SK-N-SH treated with all-trans-retinoic acid at 6 μM for 48 hours (cell line): ENCODE data around the gene SERPINA6.

Source experiments
- BACH2 ChIP-seq: fragments of 250-450 bp; sonication (Bioruptor Pico); IDR thresholded peaks from 2 replicates; pipeline ENCODE4 v1.9.0; 2021; ENCODE audit warnings: mild to moderate bottlenecking, borderline replicate concordance
- CREB5 ChIP-seq: fragments of 250-450 bp; sonication (Bioruptor Pico); IDR thresholded peaks from 2 replicates; pipeline ENCODE4 v1.5.1; 2020; ENCODE audit warnings: low read depth, mild to moderate bottlenecking, moderate library complexity
- ESRRG ChIP-seq: fragments of 250-450 bp; sonication (Bioruptor Pico); IDR thresholded peaks from 2 replicates; pipeline ENCODE4 v1.6.1; 2021; ENCODE audit warnings: mild to moderate bottlenecking
- GLIS3 ChIP-seq: fragments of 250-450 bp; sonication (Bioruptor Pico); IDR thresholded peaks from 2 replicates; pipeline ENCODE4 v1.5.0; 2020; ENCODE audit warnings: mild to moderate bottlenecking, moderate library complexity
- PATZ1 ChIP-seq: fragments of 250-450 bp; sonication (Bioruptor Pico); IDR thresholded peaks from 2 replicates; pipeline ENCODE4 v1.8.0; 2020; ENCODE audit warnings: mild to moderate bottlenecking, moderate library complexity, borderline replicate concordance
- POU6F1 ChIP-seq: fragments of 250-450 bp; sonication (Bioruptor Pico); IDR thresholded peaks from 2 replicates; pipeline ENCODE4 v1.8.0; 2021; ENCODE audit warnings: low read depth, mild to moderate bottlenecking, moderate library complexity, borderline replicate concordance
- PPARA ChIP-seq: fragments of 250-450 bp; sonication (Bioruptor Pico); IDR thresholded peaks from 2 replicates; pipeline ENCODE4 v1.5.0; 2020; ENCODE audit warnings: mild to moderate bottlenecking, borderline replicate concordance
- TCF4 ChIP-seq: fragments of 250-450 bp; sonication (Bioruptor Pico); IDR thresholded peaks from 2 replicates; pipeline ENCODE4 v1.8.0; 2021; ENCODE audit warnings: mild to moderate bottlenecking, moderate library complexity, borderline replicate concordance
- TOX ChIP-seq: fragments of 250-450 bp; sonication (Bioruptor Pico); IDR thresholded peaks from 2 replicates; pipeline ENCODE4 v1.8.0; 2021; ENCODE audit warnings: mild to moderate bottlenecking, moderate library complexity, borderline replicate concordance
- ZNF70 ChIP-seq: fragments of 450-650 bp; formaldehyde crosslinking; IDR thresholded peaks from 2 replicates; pipeline ENCODE4 v1.5.0; 2020; ENCODE audit warnings: mild to moderate bottlenecking, moderate library complexity

DNA sequence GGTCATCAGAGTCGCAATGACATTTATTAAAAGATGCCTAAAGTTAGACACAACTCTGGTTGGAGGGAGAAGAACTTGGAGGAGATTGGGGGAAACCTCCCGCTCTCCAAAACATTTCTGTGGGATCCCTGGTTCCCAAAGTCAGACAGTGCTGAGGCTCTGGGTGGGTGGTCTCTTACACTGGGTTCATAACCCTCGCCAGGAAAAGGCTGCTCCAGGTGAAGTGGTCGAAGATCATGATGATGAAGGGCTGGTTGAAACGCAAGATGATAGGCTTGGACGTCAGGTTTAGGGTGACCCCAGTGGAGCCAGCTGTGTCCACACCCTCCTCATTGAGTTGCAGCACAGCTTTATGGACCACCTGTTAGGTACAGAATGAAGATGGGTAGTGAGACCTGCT, 18.9 kb downstream of the SERPINA6 start:
- TF ChIP-seq ZNF70 (no peak), POU6F1 (no peak), PATZ1 (CRISPR knock-in tag) (no peak), CREB5 (no peak), PPARA (CRISPR knock-in tag) (no peak), TCF4 (CRISPR knock-in tag) (no peak), ESRRG (CRISPR knock-in tag) (no peak), GLIS3 (CRISPR knock-in tag) (no peak), BACH2 (CRISPR knock-in tag) (no peak), TOX (CRISPR knock-in tag) (no peak)
